ENCODE measurements around the gene DZIP1. TPM values are rescaled to one million over a fixed set of nuclear protein-coding genes. Genes with fewer than 3 reads are reported as not detected.

The DZIP1 gene
- total RNA-seq, 1 experiment from 2014 or later: 33.6 TPM

DNA sequence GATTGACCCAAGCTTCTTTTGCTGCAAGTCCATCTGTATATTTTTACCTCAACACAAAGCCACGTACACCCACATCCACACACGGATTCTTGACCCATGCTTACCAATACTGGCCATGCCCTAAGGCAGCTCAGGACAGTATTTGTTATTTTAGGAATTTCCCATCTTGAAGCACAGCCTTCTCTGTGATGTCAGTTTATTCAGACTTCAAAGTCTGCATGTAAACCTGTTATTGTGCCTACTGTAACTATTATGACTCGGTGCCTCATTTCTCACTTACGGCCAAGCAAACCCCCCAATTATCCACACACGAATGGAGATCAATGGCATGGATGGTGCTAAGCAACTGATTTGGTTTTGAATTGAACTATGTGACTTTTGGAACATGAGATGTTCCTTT, 74.5 kb downstream of the DZIP1 start:
- Mint-ChIP-seq H3K4me1 (peaks cover 5% of the 10 kb centered on the region in 2 experiments; a peak in 3 of 4 replicates), H3K27ac (no peak overlapping the region), H3K27me3 (ENCODE audit: low read depth) (no peaks in the 10 kb centered on the region), H3K4me3 (no peak overlapping the region), H3K9me3 (no peaks in the 10 kb centered on the region; a peak in 1 of 5 replicates), H3K36me3 (ENCODE audit: insufficient read depth in 1 of 3, low read depth in 3 of 3) (peaks cover 21 to 36% (median 23%) of the 10 kb centered on the region in 3 experiments)
- Histone ChIP-seq H4K5ac (ENCODE audit: insufficient read length, low read depth, low read length) (no peak overlapping the region), H3K4me1 (ENCODE audit: insufficient read depth, low read length) (no peaks in the 10 kb centered on the region), H3K4me2 (ENCODE audit: insufficient read depth, insufficient read length, low read length) (no peak overlapping the region), H2BK20ac (ENCODE audit: low read depth, low read length, poor library complexity, severe bottlenecking) (no peak overlapping the region), H2BK12ac (ENCODE audit: insufficient read length, low read depth, low read length) (no peak overlapping the region), H3K9ac (ENCODE audit: extremely low read depth, insufficient read length, low read length) (no peak overlapping the region), H3K79me1 (ENCODE audit: insufficient read depth, low read depth, low read length, poor library complexity, severe bottlenecking) (no peaks in the 10 kb centered on the region), H3K27me3 (ENCODE audit: insufficient read depth, low read length) (no peaks in the 10 kb centered on the region), H3K23ac (ENCODE audit: insufficient read length, low read depth, low read length) (no peak overlapping the region), H3K23me2 (ENCODE audit: insufficient read length, low read depth, low read length, poor library complexity, severe bottlenecking) (no peaks in the 10 kb centered on the region), H4K8ac (replicated peaks; ENCODE audit: insufficient read length, low read depth, low read length) (no peak overlapping the region), H3K56ac (ENCODE audit: insufficient read length, low read depth, low read length) (no peak overlapping the region), H3K14ac (ENCODE audit: insufficient read depth, low read length) (no peak overlapping the region), H3K79me2 (ENCODE audit: insufficient read depth, low read length) (no peaks in the 10 kb centered on the region), H3K18ac (ENCODE audit: insufficient read length, low read depth, low read length) (no peak overlapping the region), H4K20me1 (ENCODE audit: control insufficient read depth, insufficient read depth, insufficient read length) (no peaks in the 10 kb centered on the region), H2BK120ac (ENCODE audit: low read depth, low read length, poor library complexity, severe bottlenecking) (no peak overlapping the region), H4K91ac (ENCODE audit: insufficient read length, low read depth, low read length) (no peak overlapping the region), H3K27ac (ENCODE audit: insufficient read length, low read depth, low read length) (no peak overlapping the region), H2AK5ac (ENCODE audit: insufficient read length, low read length) (no peak overlapping the region), H3K9me3 (ENCODE audit: control insufficient read depth, low read depth, low read length) (no peaks in the 10 kb centered on the region), H3K4ac (ENCODE audit: low read depth, low read length) (no peak overlapping the region), H3T11ph (ENCODE audit: low read length) (no peak overlapping the region), H2BK5ac (ENCODE audit: insufficient read length, low read length) (no peak overlapping the region), H2AFZ (ENCODE audit: low read length) (no peak overlapping the region), H2BK15ac (ENCODE audit: low read depth, low read length) (no peak overlapping the region)
- WGBS (ENCODE audit: extremely low coverage, insufficient read length, low lambda C conversion rate): no CpG with 5 or more reads among the region's 5 CpGs
- DNase-seq: no peak
- TF ChIP-seq CTCF (conservative IDR thresholded peaks at IDR 0.05): no peak
